NCI-H82 treated with DMSO at 0.1 percent for 48 hours (cell line): ENCODE measurements around the gene SND1.

ENCODE experiments used
- DNase-seq: peaks from one replicate; lab custom pipeline; 2025; ENCODE audit not compliant: unreplicated experiment; lab: John Stamatoyannopoulos, UW

The SND1 gene

DNA sequence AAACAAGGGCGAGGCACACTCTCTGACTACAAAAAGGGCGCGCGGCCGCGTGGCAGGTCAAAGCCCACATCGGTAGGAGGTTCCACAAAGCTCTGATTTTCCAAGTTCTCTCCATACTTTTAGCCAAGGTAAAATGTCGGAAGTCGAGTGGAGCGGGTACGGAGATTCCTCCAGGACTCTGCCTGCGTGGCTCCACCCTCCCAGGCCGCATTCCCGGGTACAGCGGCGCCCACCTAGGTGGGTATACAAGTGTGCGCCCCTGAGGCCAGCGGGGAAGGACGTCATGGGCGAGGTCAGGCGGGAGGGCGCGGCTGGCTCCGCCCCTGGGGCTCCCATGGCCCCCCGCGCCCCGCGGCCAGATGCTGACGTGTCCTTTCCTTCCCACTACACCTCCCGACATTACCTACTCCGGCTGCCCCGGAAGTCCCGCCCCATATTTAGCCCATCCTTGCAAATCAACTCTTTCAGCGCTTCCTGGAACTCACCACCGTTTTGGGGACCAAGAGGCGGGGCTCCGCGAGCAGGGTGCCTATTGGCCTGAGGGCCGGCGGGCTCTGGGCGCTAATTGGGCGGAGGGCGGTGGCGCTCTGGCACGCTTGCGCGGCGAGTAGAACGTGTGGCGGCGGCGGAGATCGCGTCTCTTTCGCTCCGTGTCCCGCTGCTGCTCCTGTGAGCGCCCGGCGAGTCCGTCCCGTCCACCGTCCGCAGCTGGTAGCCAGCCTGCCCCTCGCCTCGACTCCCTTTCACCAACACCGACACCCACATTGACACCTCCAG, at the start of gene SND1:
Gene SND1, plus strand, starts transcription at position 639 of the 777 bp plus-strand sequence. CDS start 180 bp downstream, outside the sequence.
- DNase-seq: peak; percentile 99

- DNase-seq: no peak
These were observed 43.5 kb upstream of the SND1 start for GRCh38 chr7:127608446-127608845.

DNA sequence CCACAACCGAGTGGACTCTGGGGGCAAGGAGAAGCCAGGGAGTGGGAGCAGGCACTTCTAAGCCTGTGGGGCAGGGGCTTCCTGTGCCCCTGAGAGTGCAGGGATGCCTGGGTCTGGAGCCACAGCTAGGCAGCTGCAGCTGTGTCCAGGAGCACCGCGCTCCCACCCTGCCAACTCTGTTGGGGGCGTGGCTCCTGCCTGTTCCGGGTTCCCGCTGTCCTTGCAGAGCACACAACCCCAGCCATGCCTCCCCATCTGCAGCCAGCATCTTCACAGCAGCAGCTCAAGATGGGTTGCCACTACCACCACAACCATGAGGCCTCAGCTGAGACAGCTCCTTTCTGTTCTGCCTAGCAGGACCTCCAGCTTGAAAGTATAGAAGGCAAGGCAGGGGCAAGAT, 42.7 kb upstream of the SND1 start:
- no peak for DNase-seq

DNA sequence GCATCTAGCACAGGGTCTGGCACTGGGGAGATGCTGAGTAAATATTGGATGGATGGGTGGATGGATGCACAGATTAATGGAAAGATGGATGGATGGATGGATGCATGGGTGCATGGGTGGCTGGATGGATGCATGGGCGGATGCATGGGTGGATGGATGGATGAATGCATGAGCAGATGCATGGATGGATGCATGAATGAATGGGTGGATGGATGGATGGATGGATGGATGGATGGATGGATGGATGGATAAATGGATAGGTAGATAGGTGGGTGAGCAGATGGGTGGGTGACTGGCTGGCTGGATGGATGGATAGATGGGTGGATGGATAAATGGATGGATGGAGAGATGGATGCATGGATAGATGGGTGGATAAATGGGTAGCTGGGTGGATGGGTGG, 39.7 kb upstream of the SND1 start:
- no peak for DNase-seq

GRCh38 chr7:127616724-127617123, 35.3 kb upstream of the SND1 start:
- DNase-seq: no peak

GRCh38 chr7:127618042-127618441, 34.0 kb upstream of the SND1 start, which contains the start of gene PAX4:
Gene PAX4, minus strand, starts transcription at chr7:127618142. Its CDS starts 2,214 bp downstream, at chr7:127615928.
- DNase-seq: no peak

GRCh38 chr7:127618775-127619174, 33.2 kb upstream of the SND1 start:
- no peak for DNase-seq

GRCh38 chr7:127619681-127620405, 32.2 kb upstream of the SND1 start:
- no peak for DNase-seq

DNA sequence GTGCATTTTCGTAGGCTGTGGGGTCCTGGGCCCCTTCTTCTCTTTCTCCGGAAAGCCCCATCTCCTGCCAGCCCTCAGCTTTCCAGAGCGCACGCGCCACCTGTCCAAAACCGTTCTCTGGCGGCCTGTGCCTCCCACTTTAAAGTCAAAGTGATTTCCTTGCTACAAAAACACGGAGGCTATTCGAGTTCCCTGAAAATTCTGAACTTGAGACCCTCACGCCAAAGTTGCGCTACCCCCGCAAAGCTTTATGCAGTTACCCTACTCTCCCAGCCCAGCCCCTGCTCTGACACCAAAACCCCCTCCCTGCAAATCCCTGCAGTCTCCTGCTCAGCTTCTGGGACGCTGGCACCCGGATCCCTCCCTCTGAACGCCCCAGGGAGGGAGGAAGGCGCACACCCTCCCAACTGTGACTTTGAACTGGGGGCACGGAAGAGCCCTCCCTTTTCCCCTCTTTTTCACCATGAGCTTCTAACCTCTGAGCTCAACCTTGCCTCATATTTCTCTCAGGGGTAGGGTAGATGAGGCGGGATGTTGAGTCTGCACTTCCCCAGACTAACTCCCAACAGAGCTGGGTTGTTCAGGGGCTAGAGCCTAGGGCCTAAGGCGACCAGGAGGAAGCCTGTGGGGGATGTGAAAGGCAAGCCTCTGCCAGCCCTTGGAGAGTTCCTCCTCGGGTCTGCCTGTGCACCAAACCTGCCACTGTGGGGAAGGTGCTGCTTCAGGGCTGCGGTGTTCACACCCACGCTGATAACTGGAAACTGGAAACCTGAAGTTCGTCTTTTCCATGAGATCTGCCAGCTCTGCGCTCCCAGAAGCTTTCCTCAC, 31.4 kb upstream of the SND1 start:
- no peak for DNase-seq

- no peak for DNase-seq
These were observed 26.7 kb upstream of the SND1 start for GRCh38 chr7:127625331-127625730.

- no peak for DNase-seq
These were observed 23.5 kb upstream of the SND1 start for GRCh38 chr7:127628445-127628844.

DNA sequence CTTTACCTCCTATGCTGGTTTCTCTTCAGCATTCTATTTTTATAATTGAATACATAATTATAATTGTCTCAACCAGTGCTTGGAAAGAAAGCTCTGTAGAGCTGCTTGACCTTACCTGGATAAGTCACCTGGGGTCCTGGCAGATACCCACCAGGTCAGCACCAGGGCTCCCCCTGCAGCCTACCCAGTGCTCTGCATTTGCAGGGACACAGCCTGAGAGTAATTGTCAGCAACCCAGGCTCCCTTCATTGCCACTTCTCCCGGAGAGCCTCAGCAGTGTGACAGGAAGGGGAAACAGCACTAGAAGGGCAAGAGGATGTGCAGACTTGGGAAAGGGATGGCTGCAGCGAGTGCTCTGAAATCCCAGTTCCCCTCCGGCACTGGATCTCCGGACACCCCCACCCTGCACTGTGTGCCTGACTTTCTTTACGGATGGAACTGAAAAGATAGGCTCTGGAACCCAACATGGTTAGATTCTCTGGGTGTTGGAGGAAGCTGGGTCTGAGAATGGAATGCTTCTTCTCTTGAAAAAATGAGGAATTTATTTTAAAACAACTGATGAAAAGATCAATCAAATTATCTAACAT, 22.6 kb upstream of the SND1 start:
- DNase-seq: no peak

- no peak for DNase-seq
These were observed 19.6 kb upstream of the SND1 start for GRCh38 chr7:127632276-127632910.

DNA sequence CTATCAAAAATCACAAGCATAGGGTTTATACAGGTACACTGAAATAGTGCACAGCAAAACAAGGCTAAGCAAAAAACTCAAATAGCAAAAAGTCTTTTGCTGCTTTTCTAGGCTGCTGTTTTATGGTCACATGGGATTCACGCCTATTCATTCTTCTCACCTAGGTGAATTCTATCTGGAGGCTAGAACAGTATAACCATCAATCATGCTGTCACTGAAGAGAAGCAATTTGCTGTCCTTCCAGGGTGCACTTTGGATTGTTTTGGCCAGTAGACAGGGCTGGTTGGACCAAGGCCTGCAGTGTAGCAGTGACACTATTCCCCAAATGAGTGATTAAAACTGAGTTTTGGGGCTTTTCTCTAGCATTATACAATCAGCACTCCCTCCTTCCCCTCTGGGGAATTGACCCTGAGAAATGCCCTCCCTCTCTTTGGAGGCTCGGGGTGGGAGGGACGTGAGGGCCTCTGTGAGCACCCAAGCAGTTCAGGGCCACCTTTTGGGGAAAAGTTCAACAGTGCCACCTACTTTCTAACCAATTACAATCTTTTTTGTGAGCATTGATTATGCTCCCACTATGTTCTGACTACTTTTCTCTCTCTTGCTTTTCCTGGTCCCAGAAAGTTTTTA, 16.2 kb upstream of the SND1 start:
- DNase-seq: no peak

GRCh38 chr7:127638197-127638596, 13.8 kb upstream of the SND1 start:
- DNase-seq: no peak

- DNase-seq: no peak
These were observed 7.5 kb upstream of the SND1 start for GRCh38 chr7:127644484-127644883.

GRCh38 chr7:127647636-127648035, 4.4 kb upstream of the SND1 start:
- no peak for DNase-seq

- DNase-seq: no peak
These were observed 3.0 kb upstream of the SND1 start for GRCh38 chr7:127648986-127649385.

GRCh38 chr7:127650847-127651555, 993 bp upstream of the SND1 start:
- no peak for DNase-seq
